Transverse colon (tissue), 4 donors: ENCODE measurements around the gene TBX18. TPM values are rescaled to one million over a fixed set of nuclear protein-coding genes. Genes with fewer than 3 reads are reported as not detected.

Source experiments
- DNase-seq: peaks from one replicate; pipeline ENCODE4 v3.0.0-alpha.2; 2019
- H3K27ac ChIP-seq, 4 donors: fragments of 200-600 bp; sonication (generic); 2 replicates each; pipeline ENCODE4 v1.5.1; 2016 to 2018; ENCODE audit warnings: inconsistent platforms in 4 of 4
- H3K27me3 ChIP-seq: fragments of 200-600 bp; sonication (generic); 2 replicates; pipeline ENCODE4 v1.5.1; 2017; ENCODE audit warnings: inconsistent platforms
- H3K36me3 ChIP-seq, 4 donors: fragments of 200-600 bp; sonication (generic); 2 replicates each; pipeline ENCODE4 v1.5.1; 2017 to 2019; ENCODE audit warnings: inconsistent platforms in 4 of 4
- H3K4me1 ChIP-seq, 4 donors: fragments of 200-600 bp; sonication (generic); 2 replicates each; pipeline ENCODE4 v1.5.1; 2017 to 2020; ENCODE audit warnings: inconsistent platforms in 4 of 4
- H3K4me3 ChIP-seq, 4 donors: fragments of 200-600 bp; sonication (generic); 1 replicate in 1 of 4; 2 replicates in 3 of 4; pipeline versions ENCODE4 v1.5.1 to v1.6.1; 2017 to 2019; ENCODE audit warnings: inconsistent platforms in 4 of 4
- H3K9me3 ChIP-seq, 2 donors: fragments of 200-600 bp; sonication (generic); 2 replicates each; pipeline ENCODE4 v1.5.1; 2017 to 2019; ENCODE audit warnings: inconsistent platforms in 2 of 2
- EP300 ChIP-seq: sonication (generic); formaldehyde crosslinking; IDR thresholded peaks from one replicate; pipeline ENCODE4 v1.6.1; 2017; ENCODE audit warnings: antibody characterized with exemption, low read depth
- POLR2A ChIP-seq: fragments of 450-650 bp; IDR thresholded peaks from one replicate; pipeline ENCODE4 v1.6.1; 2016; ENCODE audit warnings: antibody characterized with exemption, mild to moderate bottlenecking, moderate library complexity
- POLR2AphosphoS5 ChIP-seq, 3 donors: sonication (generic); formaldehyde crosslinking; IDR thresholded peaks; one replicate each; pipeline ENCODE4 v1.6.1; 2016; ENCODE audit warnings: antibody characterized with exemption in 3 of 3
- WGBS, 2 donors: methylation state at CpG; one replicate each; pipeline ENCODE4 v1.1.5; 2018; ENCODE audit warnings: low coverage in 1 of 2; 5-methylcytosine and 5-hydroxymethylcytosine counted together
- in situ Hi-C, 4 donors: fragments of 200-750 bp; cut with MboI; loops; one replicate each; pipeline versions ENCODE4 v1.15.0 to v1.15.1; 2017; ENCODE audit warnings: low sequenced_read_pairs in 3 of 4, low pct_ligation_motif_present in 1 of 4, low pct_unique_long_range_greater_than_20kb in 1 of 4
- intact Hi-C: fragments of 100-400 bp; cut with DNase I; formaldehyde crosslinking; loops from one replicate; pipeline ENCODE4 v1.15.1; 2023; ENCODE audit warnings: low total_unique reads
- total RNA-seq, 4 donors: library from RNA; depleted of rRNA; stranded (reverse); fragments of >200 nt; gene quantifications; one replicate each; pipeline ENCODE4 v1.1.0, GENCODE V29; 2016
- TF ChIP-seq, protein P1 (sequence below), 5 experiments: fragments of 200-600 bp in 3 of 5; fragments of 450-650 bp in 2 of 5; sonication (generic) in 3 of 5; IDR thresholded peaks; 1 replicate in 2 of 5; 2 replicates in 3 of 5; pipeline ENCODE4 v1.5.1; 2016 to 2017; ENCODE audit warnings: antibody characterized with exemption in 5 of 5, inconsistent platforms in 3 of 5, mild to moderate bottlenecking in 2 of 5, moderate library complexity in 1 of 5

The TBX18 gene
- total RNA-seq, 4 donors from 2014 or later: 0.14 to 3.2 (median 1.9) TPM

- WGBS, 2 donors: 77 to 92% methylated on average over 4 to 7 of the region's 7 CpGs
- in situ Hi-C loops (no loop called here), intact Hi-C loops (no loop called here)
- no peaks in the 10 kb centered on the region for H3K36me3 ChIP-seq
- TF ChIP-seq, protein P1, sequence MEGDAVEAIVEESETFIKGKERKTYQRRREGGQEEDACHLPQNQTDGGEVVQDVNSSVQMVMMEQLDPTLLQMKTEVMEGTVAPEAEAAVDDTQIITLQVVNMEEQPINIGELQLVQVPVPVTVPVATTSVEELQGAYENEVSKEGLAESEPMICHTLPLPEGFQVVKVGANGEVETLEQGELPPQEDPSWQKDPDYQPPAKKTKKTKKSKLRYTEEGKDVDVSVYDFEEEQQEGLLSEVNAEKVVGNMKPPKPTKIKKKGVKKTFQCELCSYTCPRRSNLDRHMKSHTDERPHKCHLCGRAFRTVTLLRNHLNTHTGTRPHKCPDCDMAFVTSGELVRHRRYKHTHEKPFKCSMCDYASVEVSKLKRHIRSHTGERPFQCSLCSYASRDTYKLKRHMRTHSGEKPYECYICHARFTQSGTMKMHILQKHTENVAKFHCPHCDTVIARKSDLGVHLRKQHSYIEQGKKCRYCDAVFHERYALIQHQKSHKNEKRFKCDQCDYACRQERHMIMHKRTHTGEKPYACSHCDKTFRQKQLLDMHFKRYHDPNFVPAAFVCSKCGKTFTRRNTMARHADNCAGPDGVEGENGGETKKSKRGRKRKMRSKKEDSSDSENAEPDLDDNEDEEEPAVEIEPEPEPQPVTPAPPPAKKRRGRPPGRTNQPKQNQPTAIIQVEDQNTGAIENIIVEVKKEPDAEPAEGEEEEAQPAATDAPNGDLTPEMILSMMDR (IDR thresholded peaks at IDR 0.05): no peak
- TF ChIP-seq EP300: no peak
- no peak for TF ChIP-seq POLR2AphosphoS5 (IDR thresholded peaks at IDR 0.05)
- TF ChIP-seq POLR2A: no peak
- H3K4me1 ChIP-seq: no peaks in the 10 kb centered on the region
- no peak overlapping the region for H3K27ac ChIP-seq
- no peak overlapping the region for H3K4me3 ChIP-seq
- no peak for DNase-seq
- peaks cover 65% of the 10 kb centered on the region for H3K27me3 ChIP-seq
- H3K9me3 ChIP-seq: no peaks in the 10 kb centered on the region
Measured at GRCh38 chr6:84756466-84756865, 7.9 kb downstream of the TBX18 start.

- Histone ChIP-seq H3K4me3 (no peak overlapping the region), H3K4me1 (no peaks in the 10 kb centered on the region), H3K36me3 (no peaks in the 10 kb centered on the region), H3K9me3 (no peaks in the 10 kb centered on the region), H3K27me3 (peaks cover 32% of the 10 kb centered on the region), H3K27ac (no peak overlapping the region)
- DNase-seq: no peak
- TF ChIP-seq POLR2AphosphoS5 (IDR thresholded peaks at IDR 0.05) (no peak), EP300 (no peak), POLR2A (no peak)
- TF ChIP-seq, protein P1 (IDR thresholded peaks at IDR 0.05): no peak
- in situ Hi-C loops: no loop called here
- intact Hi-C loops: no loop called here
- 56 to 63% methylated on average over 1 of the region's 1 CpG for WGBS, 2 donors
Measured at GRCh38 chr6:84753173-84753572, 11.2 kb downstream of the TBX18 start.

GRCh38 chr6:84752118-84752850, 12.1 kb downstream of the TBX18 start:
- Histone ChIP-seq H3K9me3 (no peaks in the 10 kb centered on the region), H3K4me3 (no peak overlapping the region), H3K4me1 (no peaks in the 10 kb centered on the region), H3K36me3 (no peaks in the 10 kb centered on the region), H3K27ac (no peak overlapping the region), H3K27me3 (peaks cover 23% of the 10 kb centered on the region)
- intact Hi-C loops (no loop called here), in situ Hi-C loops (no loop called here)
- TF ChIP-seq, protein P1 (IDR thresholded peaks at IDR 0.05): no peak
- TF ChIP-seq EP300: no peak
- no peak for TF ChIP-seq POLR2A
- WGBS, 2 donors: 70 to 75% methylated on average over 5 of the region's 5 CpGs
- no peak for DNase-seq

GRCh38 chr6:84749181-84749580, 15.2 kb downstream of the TBX18 start:
- H3K27ac ChIP-seq: no peak overlapping the region
- TF ChIP-seq POLR2AphosphoS5 (IDR thresholded peaks at IDR 0.05) (no peak), POLR2A (no peak)
- TF ChIP-seq, protein P1 (IDR thresholded peaks at IDR 0.05): no peak
- H3K36me3 ChIP-seq: no peaks in the 10 kb centered on the region
- in situ Hi-C loops: no loop called here
- H3K9me3 ChIP-seq: no peaks in the 10 kb centered on the region
- no peak overlapping the region for H3K4me3 ChIP-seq
- peaks cover 10% of the 10 kb centered on the region for H3K27me3 ChIP-seq
- DNase-seq: no peak
- intact Hi-C loops: no loop called here
- no peaks in the 10 kb centered on the region for H3K4me1 ChIP-seq
